ENCODE measurements around the gene TPK1. TPM values are rescaled to one million over a fixed set of nuclear protein-coding genes. Genes with fewer than 3 reads are reported as not detected.

TPK1 gene
- total RNA-seq, 1 donor from 2014 or later = 16.4 TPM

GRCh38 chr7:144534196-144534595, 301.7 kb downstream of the TPK1 start:
- DNase-seq (ENCODE audit: low read depth in 2 of 2) = peak; percentile 85 to 90

- DNase-seq (ENCODE audit: low read depth in 2 of 2) = no peak
Measured at GRCh38 chr7:144531181-144531580, 304.7 kb downstream of the TPK1 start.

GRCh38 chr7:144529269-144529926, 306.5 kb downstream of the TPK1 start:
- no peak for DNase-seq (ENCODE audit: low read depth in 2 of 2)

- DNase-seq (ENCODE audit: low read depth in 2 of 2) = no peak
Measured at GRCh38 chr7:144528536-144529045, 307.3 kb downstream of the TPK1 start.

GRCh38 chr7:144527051-144527471, 308.8 kb downstream of the TPK1 start:
- no peak for DNase-seq (ENCODE audit: low read depth in 2 of 2)

GRCh38 chr7:144525956-144526355, 309.9 kb downstream of the TPK1 start:
- DNase-seq (ENCODE audit: low read depth in 2 of 2) = no peak

GRCh38 chr7:144524271-144524670, 311.6 kb downstream of the TPK1 start:
- no peak for DNase-seq (ENCODE audit: low read depth in 2 of 2)

GRCh38 chr7:144523621-144524020, 312.2 kb downstream of the TPK1 start:
- DNase-seq (ENCODE audit: low read depth in 2 of 2) = no peak

- DNase-seq (ENCODE audit: low read depth in 2 of 2) = no peak
Measured at GRCh38 chr7:144519925-144520324, 315.9 kb downstream of the TPK1 start.

- no peak for DNase-seq (ENCODE audit: low read depth in 2 of 2)
Measured at GRCh38 chr7:144518360-144518759, 317.5 kb downstream of the TPK1 start.

- peak; percentile 6 to 27 for DNase-seq (ENCODE audit: low read depth in 2 of 2)
Measured at GRCh38 chr7:144517749-144518148, 318.1 kb downstream of the TPK1 start.

GRCh38 chr7:144516729-144517525, 318.9 kb downstream of the TPK1 start:
- DNase-seq (ENCODE audit: low read depth in 2 of 2) = no peak

- DNase-seq (ENCODE audit: low read depth in 2 of 2) = peak; percentile 67 to 73
Measured at GRCh38 chr7:144513334-144513733, 322.5 kb downstream of the TPK1 start.

- no peak for DNase-seq (ENCODE audit: low read depth in 2 of 2)
Measured at GRCh38 chr7:144510621-144511020, 325.2 kb downstream of the TPK1 start.

- DNase-seq (ENCODE audit: low read depth in 2 of 2) = no peak
Measured at GRCh38 chr7:144508702-144509101, 327.2 kb downstream of the TPK1 start.

- no peak for DNase-seq (ENCODE audit: low read depth in 2 of 2)
Measured at GRCh38 chr7:144503215-144503614, 332.6 kb downstream of the TPK1 start.

GRCh38 chr7:144500225-144500624, 335.6 kb downstream of the TPK1 start:
- DNase-seq (ENCODE audit: low read depth in 2 of 2) = no peak

- DNase-seq (ENCODE audit: low read depth in 2 of 2) = no peak
Measured at GRCh38 chr7:144497282-144497681, 338.6 kb downstream of the TPK1 start.

GRCh38 chr7:144494355-144494754, 341.5 kb downstream of the TPK1 start:
- no peak for DNase-seq (ENCODE audit: low read depth in 2 of 2)

- DNase-seq (ENCODE audit: low read depth in 2 of 2) = peak; percentile 53 to 85
Measured at GRCh38 chr7:144489504-144489903, 346.3 kb downstream of the TPK1 start.

- DNase-seq (ENCODE audit: low read depth in 2 of 2) = no peak
Measured at GRCh38 chr7:144488977-144489376, 346.9 kb downstream of the TPK1 start.

GRCh38 chr7:144487901-144488300, 348.0 kb downstream of the TPK1 start:
- DNase-seq (ENCODE audit: low read depth in 2 of 2) = no peak

- no peak for DNase-seq (ENCODE audit: low read depth in 2 of 2)
Measured at GRCh38 chr7:144484445-144484844, 351.4 kb downstream of the TPK1 start.
